GM18867 (cell line): Measurements from ENCODE around the gene KLRG1.

ENCODE experiments used
- ATAC-seq: cut with Tn5 transposase; IDR thresholded peaks from one replicate; pipeline ENCODE4 v1.9.1; 2021; ENCODE audit warnings: mild to moderate bottlenecking, moderate library complexity; ENCODE audit not compliant: unreplicated experiment

Gene KLRG1

GRCh38 chr12:8989413-8989812 lies at the start of gene KLRG1:
Gene KLRG1, plus strand, starts transcription at chr12:8989546. Its CDS starts 90 bp downstream, at chr12:8989636.
- no peak for ATAC-seq

- no peak for ATAC-seq
These were observed 47.5 kb upstream of the KLRG1 start for GRCh38 chr12:8941691-8942478.

GRCh38 chr12:8943565-8944186 lies 45.7 kb upstream of the KLRG1 start:
- ATAC-seq, result no peak

GRCh38 chr12:8946733-8947132 lies 42.6 kb upstream of the KLRG1 start:
- ATAC-seq, result no peak

GRCh38 chr12:8947737-8948136 lies 41.6 kb upstream of the KLRG1 start:
- ATAC-seq, result no peak

GRCh38 chr12:8948701-8949341 lies 40.5 kb upstream of the KLRG1 start:
- no peak for ATAC-seq

- ATAC-seq, result peak; percentile 83
These were observed 39.8 kb upstream of the KLRG1 start, which contains the start of gene M6PR for GRCh38 chr12:8949342-8950220. Gene M6PR, minus strand, starts transcription at chr12:8949645. Its CDS starts 3,241 bp downstream, at chr12:8946404.

- ATAC-seq, result peak; percentile 22
These were observed 39.2 kb upstream of the KLRG1 start for GRCh38 chr12:8950221-8950527.

- ATAC-seq, result no peak
These were observed 38.5 kb upstream of the KLRG1 start for GRCh38 chr12:8950702-8951478.

- no peak for ATAC-seq
These were observed 37.6 kb upstream of the KLRG1 start for GRCh38 chr12:8951744-8952143.

- ATAC-seq, result no peak
These were observed 35.5 kb upstream of the KLRG1 start for GRCh38 chr12:8953773-8954402.

GRCh38 chr12:8956073-8956472 lies 33.3 kb upstream of the KLRG1 start:
- no peak for ATAC-seq

GRCh38 chr12:8956772-8957171 lies 32.6 kb upstream of the KLRG1 start:
- no peak for ATAC-seq

- ATAC-seq, result no peak
These were observed 31.8 kb upstream of the KLRG1 start for GRCh38 chr12:8957561-8957960.

- no peak for ATAC-seq
These were observed 31.3 kb upstream of the KLRG1 start for GRCh38 chr12:8958066-8958465.

- ATAC-seq, result no peak
These were observed 29.2 kb upstream of the KLRG1 start for GRCh38 chr12:8960176-8960575.

- no peak for ATAC-seq
These were observed 20.6 kb upstream of the KLRG1 start for GRCh38 chr12:8968761-8969160.

- no peak for ATAC-seq
These were observed 19.4 kb upstream of the KLRG1 start for GRCh38 chr12:8969861-8970411.

GRCh38 chr12:8970432-8970831 lies 18.9 kb upstream of the KLRG1 start:
- no peak for ATAC-seq

- no peak for ATAC-seq
These were observed 9.2 kb upstream of the KLRG1 start for GRCh38 chr12:8980137-8980536.
